ENCODE data around the gene CRYBG2.

CRYBG2 gene

GRCh38 chr1:26401891-26402290 lies 48.0 kb upstream of the CRYBG2 start:
- TF ChIP-seq RARB (CRISPR knock-in tag; IDR thresholded peaks at IDR 0.05): no peak
- TF ChIP-seq OSR1 (CRISPR knock-in tag; IDR thresholded peaks at IDR 0.05): no peak
- no peak for TF ChIP-seq ZNF8 (CRISPR knock-in tag; IDR thresholded peaks at IDR 0.05)
- TF ChIP-seq ZC3H10 (CRISPR knock-in tag; IDR thresholded peaks at IDR 0.05): no peak
- TF ChIP-seq ISL1 (CRISPR knock-in tag; IDR thresholded peaks at IDR 0.05): no peak
- no peak for TF ChIP-seq ARNTL (CRISPR knock-in tag; IDR thresholded peaks at IDR 0.05; ENCODE audit: borderline replicate concordance, low read depth)
- no peak for TF ChIP-seq ZNF70 (CRISPR knock-in tag; IDR thresholded peaks at IDR 0.05)
- no peak for TF ChIP-seq ZFP3 (CRISPR knock-in tag; IDR thresholded peaks at IDR 0.05)
- TF ChIP-seq ESRRG (CRISPR knock-in tag; IDR thresholded peaks at IDR 0.05): no peak
- TF ChIP-seq GLIS3 (CRISPR knock-in tag; IDR thresholded peaks at IDR 0.05): no peak
- no peak for TF ChIP-seq PPARA (CRISPR knock-in tag; IDR thresholded peaks at IDR 0.05; ENCODE audit: borderline replicate concordance)
- TF ChIP-seq PATZ1 (CRISPR knock-in tag; IDR thresholded peaks at IDR 0.05; ENCODE audit: borderline replicate concordance): no peak
- ATAC-seq: no peak

- no peak for ATAC-seq
- TF ChIP-seq ZC3H10 (CRISPR knock-in tag; IDR thresholded peaks at IDR 0.05) (no peak), TCF4 (CRISPR knock-in tag; IDR thresholded peaks at IDR 0.05; ENCODE audit: borderline replicate concordance) (no peak), PPARA (CRISPR knock-in tag; IDR thresholded peaks at IDR 0.05; ENCODE audit: borderline replicate concordance) (no peak), ZNF8 (CRISPR knock-in tag; IDR thresholded peaks at IDR 0.05) (no peak), ISL1 (CRISPR knock-in tag; IDR thresholded peaks at IDR 0.05) (no peak), ZFP3 (CRISPR knock-in tag; IDR thresholded peaks at IDR 0.05) (no peak), ESRRG (CRISPR knock-in tag; IDR thresholded peaks at IDR 0.05) (no peak)
Measured at GRCh38 chr1:26399034-26399433, 45.1 kb upstream of the CRYBG2 start.

- no peak for TF ChIP-seq BACH2 (CRISPR knock-in tag; IDR thresholded peaks at IDR 0.05; ENCODE audit: borderline replicate concordance)
- TF ChIP-seq ZNF565 (CRISPR knock-in tag; conservative IDR thresholded peaks at IDR 0.05; ENCODE audit: low read depth): no peak
- no peak for TF ChIP-seq ARNTL (CRISPR knock-in tag; IDR thresholded peaks at IDR 0.05; ENCODE audit: borderline replicate concordance, low read depth)
- no peak for TF ChIP-seq SNAI2 (CRISPR knock-in tag; IDR thresholded peaks at IDR 0.05)
- no peak for TF ChIP-seq PATZ1 (CRISPR knock-in tag; IDR thresholded peaks at IDR 0.05; ENCODE audit: borderline replicate concordance)
- no peak for TF ChIP-seq TCF4 (CRISPR knock-in tag; IDR thresholded peaks at IDR 0.05; ENCODE audit: borderline replicate concordance)
- no peak for TF ChIP-seq CREB5 (CRISPR knock-in tag; IDR thresholded peaks at IDR 0.05; ENCODE audit: low read depth)
- TF ChIP-seq PPARA (CRISPR knock-in tag; IDR thresholded peaks at IDR 0.05; ENCODE audit: borderline replicate concordance): no peak
- no peak for TF ChIP-seq CSRNP3 (CRISPR knock-in tag; IDR thresholded peaks at IDR 0.05)
- no peak for TF ChIP-seq ZNF70 (CRISPR knock-in tag; IDR thresholded peaks at IDR 0.05)
- no peak for TF ChIP-seq ZFP30 (CRISPR knock-in tag; IDR thresholded peaks at IDR 0.05)
- TF ChIP-seq ZC3H10 (CRISPR knock-in tag; IDR thresholded peaks at IDR 0.05): no peak
- TF ChIP-seq ZFP3 (CRISPR knock-in tag; IDR thresholded peaks at IDR 0.05): no peak
- no peak for TF ChIP-seq OSR1 (CRISPR knock-in tag; IDR thresholded peaks at IDR 0.05)
- TF ChIP-seq GLIS3 (CRISPR knock-in tag; IDR thresholded peaks at IDR 0.05): no peak
- no peak for TF ChIP-seq CSDC2 (CRISPR knock-in tag; IDR thresholded peaks at IDR 0.05)
- TF ChIP-seq POU6F1 (CRISPR knock-in tag; IDR thresholded peaks at IDR 0.05; ENCODE audit: borderline replicate concordance, low read depth): no peak
- no peak for TF ChIP-seq RARB (CRISPR knock-in tag; IDR thresholded peaks at IDR 0.05)
- no peak for ATAC-seq
Measured at GRCh38 chr1:26395754-26396153, 41.8 kb upstream of the CRYBG2 start.

All from SK-N-SH treated with all-trans-retinoic acid at 6 μM for 48 hours (cell line).